MCF 10A (cell line): Measurements from ENCODE around the gene RPS21. TPM values are rescaled to one million over a fixed set of nuclear protein-coding genes. Genes with fewer than 3 reads are reported as not detected.
A peak's percentile ranks its signal among the peaks of the same experiment; 100 is the strongest.

Experiments
- BruUV-seq: library from RNA; stranded (reverse); fragments of 400-500 nt; replicated peaks from 2 replicates; lab custom pipeline; 2021; lab: Mats Ljungman, UMichigan
- CTCF ChIA-PET: fragments of 300-600 bp; sonication (Branson Sonifier 250); formaldehyde crosslinking; extraction: SDS; loops from one replicate; lab custom pipeline; 2021; ENCODE audit warnings: antibody characterized with exemption, inconsistent platforms; lab: Yijun Ruan, JAX
- POLR2A ChIA-PET: fragments of 300-600, 350-650 bp; sonication (Branson Sonifier 250); formaldehyde crosslinking; extraction: SDS; loops from one replicate; lab custom pipeline; 2020; ENCODE audit warnings: antibody characterized with exemption, inconsistent platforms; lab: Yijun Ruan, JAX
- DNase-seq: peaks from one replicate; pipeline ENCODE4 v3.0.0-alpha.2; 2018; ENCODE audit not compliant: unreplicated experiment
- H3K27ac Mint-ChIP-seq: one replicate; pipeline ENCODE4 v1.8.0; 2022; ENCODE audit warnings: mild to moderate bottlenecking, low read depth, mixed read lengths; ENCODE audit not compliant: unreplicated experiment
- H3K27me3 Mint-ChIP-seq: one replicate; pipeline ENCODE4 v1.8.0; 2022; ENCODE audit warnings: mixed read lengths; ENCODE audit not compliant: insufficient read depth, unreplicated experiment
- H3K36me3 Mint-ChIP-seq: one replicate; pipeline ENCODE4 v1.8.0; 2022; ENCODE audit warnings: mild to moderate bottlenecking, moderate library complexity, mixed read lengths; ENCODE audit not compliant: insufficient read depth, unreplicated experiment
- H3K4me1 Mint-ChIP-seq: one replicate; pipeline ENCODE4 v1.8.0; 2022; ENCODE audit warnings: mixed read lengths; ENCODE audit not compliant: insufficient read depth, unreplicated experiment
- H3K4me3 Mint-ChIP-seq: one replicate; pipeline ENCODE4 v1.8.0; 2022; ENCODE audit warnings: mild to moderate bottlenecking, moderate library complexity, mixed read lengths; ENCODE audit not compliant: unreplicated experiment
- H3K9me3 Mint-ChIP-seq: one replicate; pipeline ENCODE4 v1.8.0; 2022; ENCODE audit warnings: mixed read lengths; ENCODE audit not compliant: unreplicated experiment
- intact Hi-C: fragments of 100-400 bp; cut with micrococcal nuclease; formaldehyde crosslinking; loops from 2 replicates; pipeline ENCODE4 v1.14.1; 2022
- total RNA-seq: library from RNA; stranded (reverse); gene quantifications from 2 replicates; pipeline ENCODE4 v1.2.3, GENCODE V29; 2022
- TF ChIP-seq, protein P1 (sequence below): fragments of 200-600 bp; IDR thresholded peaks from one replicate; pipeline ENCODE4 v1.8.0; 2022; ENCODE audit warnings: antibody characterized with exemption, mild to moderate bottlenecking; ENCODE audit not compliant: unreplicated experiment

RPS21 gene
- total RNA-seq, 1 experiment from 2014 or later, result 2,055 TPM

DNA sequence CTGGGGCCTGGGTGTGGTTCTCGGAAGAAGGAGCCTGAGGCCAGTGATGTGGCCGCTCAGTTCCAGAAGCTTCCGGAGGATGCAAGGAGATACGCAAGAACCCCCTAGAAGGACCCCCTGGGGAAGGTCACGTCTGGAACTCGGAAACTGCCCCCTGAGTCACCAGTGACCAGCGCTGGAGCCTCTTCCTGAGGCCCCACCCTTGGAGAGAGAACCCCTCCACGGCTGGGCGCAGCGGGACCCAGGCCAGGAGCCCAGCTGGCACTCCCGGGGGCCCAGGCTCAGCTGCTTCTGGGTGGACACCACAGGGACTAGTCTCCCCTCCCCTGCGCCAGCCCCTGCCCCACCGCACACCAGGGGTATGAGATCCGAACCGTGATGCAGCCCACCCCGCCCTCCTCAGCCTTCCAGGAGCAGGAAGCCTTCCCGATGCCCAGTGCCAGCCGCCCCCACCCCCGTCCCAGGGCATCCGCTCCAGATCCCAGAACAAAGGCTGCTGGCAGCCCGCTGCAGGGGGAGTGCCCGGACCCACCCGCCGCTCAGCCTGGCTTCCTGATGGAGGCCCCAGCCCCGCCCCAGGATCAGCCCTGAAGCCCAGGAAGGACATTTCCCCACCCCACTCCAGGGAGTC is 27.3 kb upstream of the RPS21 start:
- no peaks in the 10 kb centered on the region for H3K9me3 Mint-ChIP-seq
- intact Hi-C loops, result no loop called here
- H3K27ac Mint-ChIP-seq, result no peak overlapping the region
- peak; percentile 94 for DNase-seq
- H3K27me3 Mint-ChIP-seq, result no peaks in the 10 kb centered on the region
- ChIA-PET CTCF (interaction anchor here (0.6 to 3.5 kb wide), 6 partner anchors 9 to 67 kb away, joined by 3 to 15 read pairs (median 6); no protein-coding TSS in a partner anchor), POLR2A (interaction anchor here (0.6 to 5.4 kb wide), 8 partner anchors 8 to 170 kb away, joined by 3 to 106 read pairs (median 4); partner anchors contain the start of gene LAMA5)
- H3K4me1 Mint-ChIP-seq, result peaks cover 32% of the 10 kb centered on the region
- TF ChIP-seq, protein P1, sequence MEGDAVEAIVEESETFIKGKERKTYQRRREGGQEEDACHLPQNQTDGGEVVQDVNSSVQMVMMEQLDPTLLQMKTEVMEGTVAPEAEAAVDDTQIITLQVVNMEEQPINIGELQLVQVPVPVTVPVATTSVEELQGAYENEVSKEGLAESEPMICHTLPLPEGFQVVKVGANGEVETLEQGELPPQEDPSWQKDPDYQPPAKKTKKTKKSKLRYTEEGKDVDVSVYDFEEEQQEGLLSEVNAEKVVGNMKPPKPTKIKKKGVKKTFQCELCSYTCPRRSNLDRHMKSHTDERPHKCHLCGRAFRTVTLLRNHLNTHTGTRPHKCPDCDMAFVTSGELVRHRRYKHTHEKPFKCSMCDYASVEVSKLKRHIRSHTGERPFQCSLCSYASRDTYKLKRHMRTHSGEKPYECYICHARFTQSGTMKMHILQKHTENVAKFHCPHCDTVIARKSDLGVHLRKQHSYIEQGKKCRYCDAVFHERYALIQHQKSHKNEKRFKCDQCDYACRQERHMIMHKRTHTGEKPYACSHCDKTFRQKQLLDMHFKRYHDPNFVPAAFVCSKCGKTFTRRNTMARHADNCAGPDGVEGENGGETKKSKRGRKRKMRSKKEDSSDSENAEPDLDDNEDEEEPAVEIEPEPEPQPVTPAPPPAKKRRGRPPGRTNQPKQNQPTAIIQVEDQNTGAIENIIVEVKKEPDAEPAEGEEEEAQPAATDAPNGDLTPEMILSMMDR, result no peak
- no TSS peak for BruUV-seq
- peak overlapping the region; percentile 33 for H3K4me3 Mint-ChIP-seq
- peaks cover 40% of the 10 kb centered on the region for H3K36me3 Mint-ChIP-seq

DNA sequence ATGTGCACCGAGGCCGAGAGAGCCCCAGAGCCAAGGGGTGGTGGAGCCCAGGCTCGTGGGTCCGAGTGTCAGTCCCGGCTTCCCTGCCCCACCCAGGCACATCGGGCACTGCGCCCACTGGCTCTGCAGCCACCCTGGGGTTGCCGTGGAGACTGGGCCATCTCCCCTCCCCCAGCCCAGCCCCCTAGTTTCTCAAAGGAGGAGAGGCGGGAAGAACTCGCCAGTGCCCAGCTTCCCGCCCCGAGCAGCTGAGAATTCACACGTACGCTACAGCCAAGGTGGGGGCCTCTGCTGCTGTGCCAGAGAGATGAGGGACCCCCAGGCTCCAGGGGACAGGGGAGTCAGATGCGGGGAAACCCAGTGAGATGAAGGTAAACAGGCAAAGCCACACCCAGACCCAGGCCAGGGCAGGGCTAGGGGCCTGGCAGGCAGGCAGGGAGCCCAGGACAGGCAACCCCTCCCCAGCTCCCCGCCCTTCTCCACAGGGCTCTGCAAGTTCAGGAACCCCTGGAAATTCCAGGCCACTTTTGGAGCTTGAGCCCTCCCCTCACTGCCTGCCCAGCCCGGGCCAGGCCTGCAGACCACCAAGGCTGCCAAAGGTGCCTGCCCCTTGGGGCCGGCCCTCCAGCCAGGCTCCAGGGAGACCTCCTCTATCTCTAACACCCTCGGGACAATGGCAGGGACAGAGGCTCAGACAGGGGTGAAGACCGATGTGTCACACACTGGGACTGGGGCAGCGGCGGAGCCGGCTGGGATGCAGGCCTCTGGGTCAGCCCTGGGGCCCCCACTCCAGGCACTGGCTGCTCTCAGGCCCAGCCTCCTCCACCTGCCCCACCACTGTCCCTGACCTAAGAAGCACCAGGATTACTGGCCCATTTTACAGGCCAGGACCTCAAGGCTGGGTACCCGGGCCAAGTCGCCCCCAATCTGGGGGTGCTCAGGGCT is 25.8 kb upstream of the RPS21 start:
- intact Hi-C loops, result no loop called here
- no peaks in the 10 kb centered on the region for H3K9me3 Mint-ChIP-seq
- H3K4me3 Mint-ChIP-seq, result peak overlapping the region; percentile 61
- CTCF ChIA-PET, result interaction anchor here (5.8 to 8.3 kb wide), 2 partner anchors 9 to 16 kb away, joined by 63 to 87 read pairs; no protein-coding TSS in a partner anchor
- TF ChIP-seq, protein P1, result no peak
- POLR2A ChIA-PET, result interaction anchor here (0.8 to 12.9 kb wide), 8 partner anchors 9 to 297 kb away, joined by 3 to 347 read pairs (median 69); partner anchors contain the start of genes ADRM1 and RPS21
- no peak overlapping the region for H3K27ac Mint-ChIP-seq
- peak; percentile 78 for DNase-seq
- H3K27me3 Mint-ChIP-seq, result no peaks in the 10 kb centered on the region
- H3K4me1 Mint-ChIP-seq, result peaks cover 45% of the 10 kb centered on the region
- BruUV-seq, result no TSS peak
- H3K36me3 Mint-ChIP-seq, result peaks cover 43% of the 10 kb centered on the region

DNA sequence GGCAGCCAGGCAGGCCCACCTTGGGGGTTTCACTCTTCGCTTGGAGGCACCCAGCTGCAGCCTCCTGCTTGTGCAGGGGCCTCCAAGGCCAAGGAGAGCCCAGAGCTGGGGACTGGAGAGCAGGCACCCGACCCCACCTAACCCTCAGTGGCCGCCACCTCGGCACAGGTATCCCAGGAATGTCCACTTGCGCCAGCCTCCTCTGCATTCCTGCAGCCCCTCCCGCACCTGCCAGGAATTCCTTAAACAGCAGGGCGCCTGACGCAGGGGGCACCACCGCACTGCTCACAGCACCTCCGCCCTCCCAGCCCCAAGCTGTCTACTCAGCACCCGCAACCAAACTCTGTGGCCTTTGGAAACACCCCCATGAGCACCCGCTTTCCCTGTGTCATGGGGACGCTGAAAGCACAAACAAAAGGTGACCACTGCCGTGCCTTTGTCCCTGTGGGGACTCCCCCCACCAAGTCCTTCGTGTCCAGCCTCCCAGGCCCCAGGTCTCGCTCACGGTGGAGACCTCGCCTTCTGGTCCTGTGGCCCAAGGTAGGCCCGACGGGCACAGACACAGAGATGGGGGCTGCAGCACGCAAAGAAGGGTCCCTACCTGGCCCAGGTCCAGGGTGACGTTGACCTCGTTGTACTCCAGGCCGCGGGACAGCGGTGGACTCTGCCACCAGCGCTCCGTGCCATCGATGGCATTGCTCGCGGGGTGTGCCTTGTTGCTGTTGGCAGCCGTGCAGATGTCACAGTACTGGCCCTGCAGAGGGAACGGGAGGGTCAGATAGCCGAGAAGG is 24.9 kb upstream of the RPS21 start:
- Mint-ChIP-seq H3K9me3 (no peaks in the 10 kb centered on the region), H3K4me3 (peak overlapping the region; percentile 61), H3K27me3 (no peaks in the 10 kb centered on the region), H3K36me3 (peaks cover 35% of the 10 kb centered on the region), H3K4me1 (peaks cover 45% of the 10 kb centered on the region), H3K27ac (no peak overlapping the region)
- TF ChIP-seq, protein P1, result no peak
- DNase-seq, result peak; percentile 64
- ChIA-PET CTCF (interaction anchor here (0.6 to 8.3 kb wide), 6 partner anchors 10 to 171 kb away, joined by 3 to 87 read pairs (median 5); no protein-coding TSS in a partner anchor), POLR2A (interaction anchor here (0.7 to 12.9 kb wide), 9 partner anchors 8 to 281 kb away, joined by 3 to 347 read pairs (median 10); partner anchors contain the start of genes ADRM1 and RPS21)
- intact Hi-C loops, result no loop called here
- no TSS peak for BruUV-seq
